Non-pigmented ciliary epithelial cell (primary cell): Measurements from ENCODE around the gene ZKSCAN1.
"Not testable (repeated sequence)": the region's sequence is repeated elsewhere in the genome, so short reads cannot be mapped to it uniquely, and the experiment has no call there.

Experiments used
- DNase-seq: peaks from one replicate; pipeline ENCODE4 v3.0.0-alpha.2; 2010; ENCODE audit warnings: low read depth

ZKSCAN1 gene

DNA sequence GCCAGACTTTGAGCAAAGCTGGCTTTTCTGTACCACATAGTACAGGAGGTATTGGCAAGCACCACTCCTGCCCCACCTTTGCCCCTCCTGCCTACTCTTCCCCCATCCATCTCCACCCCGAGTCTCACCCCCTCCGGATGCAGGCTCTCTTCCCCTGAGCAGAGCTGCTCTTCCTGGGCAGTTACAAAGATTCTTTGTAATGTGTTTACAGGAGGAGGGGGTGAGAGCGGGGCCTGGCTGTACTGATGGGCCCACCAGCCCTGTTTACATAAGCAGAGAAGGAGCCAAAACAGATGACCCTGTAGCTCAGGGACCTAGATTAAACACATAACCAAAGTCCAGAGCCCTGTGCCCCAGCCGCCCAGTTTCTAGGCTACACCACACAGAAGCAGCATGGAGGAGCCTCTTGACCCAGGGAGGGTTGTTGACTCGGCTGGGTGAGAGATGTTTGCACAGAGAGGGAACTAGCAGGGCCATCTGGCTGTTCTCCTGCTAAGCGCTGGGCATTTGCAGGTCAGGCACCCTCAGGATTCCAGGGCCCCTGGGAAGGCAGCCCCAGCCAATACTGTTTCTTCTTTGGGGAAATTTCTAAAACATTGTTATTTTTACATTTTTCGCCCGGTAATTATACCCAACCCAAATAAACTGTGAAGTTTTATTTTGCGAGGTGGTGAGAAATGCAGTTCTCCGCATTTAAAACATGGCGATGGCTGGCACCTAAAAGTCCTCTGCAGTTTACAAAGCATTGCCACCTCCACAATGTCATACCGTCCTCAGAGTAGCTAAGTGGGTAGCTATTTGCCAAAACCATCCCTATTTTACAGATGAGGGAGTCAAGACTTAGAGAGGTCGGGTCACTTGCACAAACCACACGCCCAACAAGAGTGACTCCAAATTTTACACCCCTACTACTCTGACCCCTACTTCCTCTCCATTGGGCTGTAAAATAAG lies 11.4 kb upstream of the ZKSCAN1 start:
- DNase-seq = no peak

- DNase-seq = no peak
These were observed 7.5 kb upstream of the ZKSCAN1 start for GRCh38 chr7:100007887-100008286.

GRCh38 chr7:100008525-100008924 lies 6.9 kb upstream of the ZKSCAN1 start:
- no peak for DNase-seq

- DNase-seq = not testable (repeated sequence)
These were observed 5.4 kb upstream of the ZKSCAN1 start for GRCh38 chr7:100009952-100010351.

- DNase-seq = no peak
These were observed 4.5 kb upstream of the ZKSCAN1 start for GRCh38 chr7:100010901-100011300.

GRCh38 chr7:100011516-100011915 lies 3.9 kb upstream of the ZKSCAN1 start:
- DNase-seq = no peak

DNA sequence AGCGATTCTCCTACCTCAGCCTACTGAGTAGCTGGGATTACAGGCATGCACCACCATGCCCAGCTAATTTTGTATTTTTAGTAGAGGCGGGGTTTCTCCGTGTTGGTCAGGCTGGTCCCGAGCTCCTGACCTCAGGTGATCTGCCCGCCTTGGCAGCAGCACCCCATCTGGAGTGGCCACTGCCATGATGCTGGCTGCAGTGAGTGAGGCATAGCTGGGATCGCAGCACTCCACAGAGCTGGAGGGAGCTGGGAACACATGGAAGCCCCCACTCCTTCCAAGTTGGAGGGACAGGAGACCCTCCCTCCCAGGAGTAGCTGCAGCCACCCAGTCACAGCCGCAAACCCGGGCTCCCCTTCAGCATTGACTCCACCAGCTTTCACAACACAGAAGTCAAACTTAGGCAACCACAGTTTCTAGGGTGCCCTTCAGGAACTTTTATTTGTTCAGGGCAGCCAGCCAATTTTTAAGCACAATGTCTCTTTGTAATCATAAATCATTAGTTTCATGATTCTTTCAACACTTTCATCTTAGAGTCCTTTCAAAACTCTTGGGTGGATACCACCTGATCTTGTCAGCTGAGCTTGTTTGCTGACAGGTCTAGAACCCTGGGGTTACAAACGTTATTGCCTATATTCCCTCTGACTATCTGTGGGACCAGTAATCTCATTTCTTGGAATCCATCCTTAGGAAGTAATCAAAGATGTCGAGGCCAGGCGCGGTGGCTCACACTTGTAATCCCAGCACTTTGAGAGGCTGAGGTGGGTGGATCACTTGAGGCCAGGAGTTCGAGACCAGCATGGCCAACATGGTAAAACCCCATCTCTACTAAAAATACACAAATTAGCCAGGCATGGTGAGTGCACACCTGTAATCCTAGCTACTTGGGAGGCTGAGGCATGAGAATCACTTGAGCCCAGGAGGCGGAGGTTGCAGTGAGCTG lies 2.7 kb upstream of the ZKSCAN1 start:
- not testable (repeated sequence) for DNase-seq

GRCh38 chr7:100013328-100013676 lies 2.1 kb upstream of the ZKSCAN1 start:
- no peak for DNase-seq

- no peak for DNase-seq
These were observed 962 bp downstream of the ZKSCAN1 start for GRCh38 chr7:100016215-100016901.

- no peak for DNase-seq
These were observed 1.9 kb downstream of the ZKSCAN1 start for GRCh38 chr7:100017300-100017699.

DNA sequence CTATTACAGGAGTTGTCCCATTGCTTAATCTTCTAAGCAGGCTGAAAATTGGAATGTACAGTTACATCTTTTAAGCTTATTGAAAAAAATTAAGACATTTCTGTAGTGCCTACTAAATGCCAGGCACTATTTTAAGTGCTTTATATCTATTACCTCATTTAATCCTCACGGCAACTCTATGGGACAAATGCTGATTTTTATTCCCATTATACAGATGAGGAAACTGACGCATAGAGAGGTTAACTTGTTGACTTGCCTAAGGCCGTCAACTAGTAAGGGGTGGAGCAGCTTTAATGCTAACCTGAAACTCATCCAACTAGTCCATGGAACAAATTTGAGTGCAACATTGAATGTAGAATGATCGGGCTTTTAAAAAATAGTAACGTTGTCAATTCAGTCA lies 2.5 kb downstream of the ZKSCAN1 start:
- DNase-seq = no peak

DNA sequence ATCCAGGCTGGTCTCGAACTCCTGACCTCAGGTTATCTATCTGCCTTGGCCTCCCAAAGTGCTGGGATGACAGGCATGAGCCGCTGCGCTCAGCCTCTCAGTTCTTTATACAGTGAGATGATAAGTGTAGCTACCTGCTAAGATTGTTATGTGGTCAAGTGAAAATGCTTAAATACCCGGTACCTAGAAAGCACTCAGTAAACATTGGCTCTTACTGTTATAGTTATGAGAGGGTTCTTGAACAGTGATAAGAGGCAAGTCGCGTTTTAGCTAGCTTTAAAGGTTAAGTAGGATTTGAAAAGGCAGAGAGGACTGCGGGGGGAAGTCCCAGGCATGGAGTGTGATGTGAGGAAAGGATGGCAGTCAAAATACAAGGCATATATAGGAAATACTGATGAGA lies 4.5 kb downstream of the ZKSCAN1 start:
- no peak for DNase-seq

DNA sequence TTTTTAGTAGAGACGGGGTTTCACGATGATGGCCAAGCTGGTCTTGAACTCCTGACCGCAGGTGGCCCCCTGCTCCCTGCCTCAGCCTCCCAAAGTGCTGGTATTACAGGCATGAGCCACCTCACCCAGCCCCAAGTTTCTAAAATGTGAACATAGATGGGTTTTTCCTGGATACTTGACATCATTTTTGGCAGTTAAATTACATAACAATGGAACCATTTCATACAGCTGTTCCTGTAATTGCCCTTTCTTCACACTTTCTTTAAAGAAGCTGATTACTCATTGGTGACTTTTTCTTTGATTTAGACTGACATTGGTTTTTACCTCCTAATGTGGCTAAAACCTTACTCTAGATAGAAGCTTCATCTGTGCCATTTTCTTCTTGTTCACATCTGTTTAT lies 5.9 kb downstream of the ZKSCAN1 start:
- DNase-seq = no peak

- no peak for DNase-seq
These were observed 7.2 kb downstream of the ZKSCAN1 start for GRCh38 chr7:100022621-100023020.

- DNase-seq = no peak
These were observed 8.1 kb downstream of the ZKSCAN1 start for GRCh38 chr7:100023526-100023925.

DNA sequence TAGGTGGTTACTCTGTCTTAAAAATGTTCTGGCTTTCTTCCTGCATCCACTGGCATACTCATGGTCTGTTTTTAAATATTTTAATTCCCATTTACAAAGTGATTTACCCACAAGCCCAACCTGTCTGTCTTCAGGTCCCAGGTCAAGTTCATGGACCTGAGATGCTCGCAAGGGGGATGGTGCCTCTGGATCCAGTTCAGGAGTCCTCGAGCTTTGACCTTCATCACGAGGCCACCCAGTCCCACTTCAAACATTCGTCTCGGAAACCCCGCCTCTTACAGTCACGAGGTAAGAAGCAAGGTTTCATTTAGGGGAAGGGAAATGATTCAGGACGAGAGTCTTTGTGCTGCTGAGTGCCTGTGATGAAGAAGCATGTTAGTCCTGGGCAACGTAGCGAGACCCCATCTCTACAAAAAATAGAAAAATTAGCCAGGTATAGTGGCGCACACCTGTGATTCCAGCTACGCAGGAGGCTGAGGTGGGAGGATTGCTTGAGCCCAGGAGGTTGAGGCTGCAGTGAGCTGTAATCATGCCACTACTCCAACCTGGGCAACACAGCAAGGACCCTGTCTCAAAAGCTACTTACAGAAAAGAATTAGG lies 8.7 kb downstream of the ZKSCAN1 start:
- DNase-seq = no peak

DNA sequence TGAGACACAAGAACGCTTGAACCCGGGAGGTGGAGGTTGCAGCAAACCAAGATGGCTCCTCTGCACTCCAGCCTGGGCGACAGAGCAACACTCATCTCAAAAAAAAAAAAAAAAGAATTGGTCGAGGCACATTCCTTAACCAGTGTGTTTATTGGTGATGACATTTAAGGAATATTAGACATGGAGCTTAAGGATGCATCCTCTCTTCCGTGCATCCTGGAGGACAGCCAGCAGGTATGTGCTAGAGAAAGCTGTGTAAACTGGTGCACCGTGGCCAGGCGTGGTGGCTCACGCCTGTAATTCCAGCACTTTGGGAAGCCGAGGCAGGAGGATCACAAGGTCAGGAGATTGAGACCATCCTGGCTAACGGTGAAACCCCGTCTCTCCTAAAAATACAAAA lies 11.8 kb downstream of the ZKSCAN1 start:
- no peak for DNase-seq

DNA sequence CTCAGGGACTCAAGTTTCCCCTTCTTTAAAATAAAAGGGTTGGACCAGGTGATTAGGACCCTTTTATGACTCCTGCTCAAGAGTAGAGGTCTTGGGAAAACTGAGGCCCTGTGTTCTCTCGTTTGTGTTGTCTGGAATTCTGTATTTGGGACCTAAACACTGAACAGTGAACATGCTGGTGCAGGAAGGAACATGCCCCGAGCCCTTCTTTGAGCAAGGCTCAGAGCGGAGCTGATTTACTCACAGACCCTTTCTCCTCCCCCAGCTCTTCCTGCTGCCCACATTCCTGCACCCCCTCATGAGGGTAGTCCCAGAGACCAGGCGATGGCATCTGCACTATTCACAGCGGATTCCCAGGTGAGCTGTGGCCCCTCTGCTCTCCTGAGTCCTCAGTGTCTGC lies 14.2 kb downstream of the ZKSCAN1 start:
- no peak for DNase-seq

- DNase-seq = no peak
These were observed 18.1 kb downstream of the ZKSCAN1 start for GRCh38 chr7:100033526-100033925.

- DNase-seq = peak; percentile 79
These were observed 19.6 kb downstream of the ZKSCAN1 start for GRCh38 chr7:100034871-100035510.

DNA sequence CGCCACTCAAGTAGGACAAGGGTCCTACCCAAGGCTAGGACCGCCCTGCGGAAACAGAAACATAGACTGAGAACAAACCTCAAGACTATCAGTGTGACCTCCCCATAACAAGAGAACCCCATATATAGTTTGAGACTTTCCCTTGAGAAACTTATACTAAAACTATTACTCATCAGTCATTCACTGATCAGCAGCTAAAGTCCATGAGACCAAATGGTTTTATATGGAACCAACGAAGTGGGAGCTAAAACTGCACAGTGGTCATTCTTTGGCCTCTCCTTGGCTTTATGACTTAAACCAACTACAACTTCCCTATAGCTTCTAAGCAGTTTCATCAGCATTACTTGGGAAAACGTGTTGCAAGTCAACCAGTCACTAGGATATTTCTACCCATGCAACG lies 20.5 kb downstream of the ZKSCAN1 start:
- DNase-seq = no peak
